HEK293T (cell line): Measurements from ENCODE around the gene SETD2.

ENCODE experiments used
- ARNT ChIP-seq: fragments of 450-650 bp; IDR thresholded peaks from 2 replicates; pipeline ENCODE4 v1.6.1; 2017; ENCODE audit warnings: mild to moderate bottlenecking
- CTBP1 ChIP-seq: fragments of 450-650 bp; IDR thresholded peaks from 2 replicates; pipeline ENCODE4 v1.6.1; 2016; ENCODE audit warnings: borderline replicate concordance
- ELF4 ChIP-seq: fragments of 450-650 bp; IDR thresholded peaks from 2 replicates; pipeline ENCODE4 v1.6.1; 2017; ENCODE audit warnings: antibody characterized with exemption
- FOXA1 ChIP-seq: fragments of 450-650 bp; IDR thresholded peaks from 2 replicates; pipeline ENCODE4 v1.6.1; 2016; ENCODE audit warnings: mild to moderate bottlenecking
- FOXK2 ChIP-seq: fragments of 450-650 bp; IDR thresholded peaks from 2 replicates; pipeline ENCODE4 v1.6.1; 2016; ENCODE audit warnings: mild to moderate bottlenecking
- FOXM1 ChIP-seq: fragments of 450-650 bp; IDR thresholded peaks from 2 replicates; pipeline ENCODE4 v1.6.1; 2017; ENCODE audit warnings: mild to moderate bottlenecking, borderline replicate concordance
- HDGF ChIP-seq: fragments of 450-650 bp; IDR thresholded peaks from 2 replicates; pipeline ENCODE4 v1.6.1; 2017; ENCODE audit warnings: antibody characterized with exemption, borderline replicate concordance
- SP1 ChIP-seq: fragments of 450-650 bp; IDR thresholded peaks from 2 replicates; pipeline ENCODE4 v1.6.1; 2017
- SUZ12 ChIP-seq: fragments of 450-650 bp; IDR thresholded peaks from 2 replicates; pipeline ENCODE4 v1.6.1; 2016; ENCODE audit warnings: mild to moderate bottlenecking
- TARDBP ChIP-seq: fragments of 450-650 bp; IDR thresholded peaks from 2 replicates; pipeline ENCODE4 v1.6.1; 2016
- ZNF384 ChIP-seq: fragments of 450-650 bp; IDR thresholded peaks from 2 replicates; pipeline ENCODE4 v1.6.1; 2016

DNA sequence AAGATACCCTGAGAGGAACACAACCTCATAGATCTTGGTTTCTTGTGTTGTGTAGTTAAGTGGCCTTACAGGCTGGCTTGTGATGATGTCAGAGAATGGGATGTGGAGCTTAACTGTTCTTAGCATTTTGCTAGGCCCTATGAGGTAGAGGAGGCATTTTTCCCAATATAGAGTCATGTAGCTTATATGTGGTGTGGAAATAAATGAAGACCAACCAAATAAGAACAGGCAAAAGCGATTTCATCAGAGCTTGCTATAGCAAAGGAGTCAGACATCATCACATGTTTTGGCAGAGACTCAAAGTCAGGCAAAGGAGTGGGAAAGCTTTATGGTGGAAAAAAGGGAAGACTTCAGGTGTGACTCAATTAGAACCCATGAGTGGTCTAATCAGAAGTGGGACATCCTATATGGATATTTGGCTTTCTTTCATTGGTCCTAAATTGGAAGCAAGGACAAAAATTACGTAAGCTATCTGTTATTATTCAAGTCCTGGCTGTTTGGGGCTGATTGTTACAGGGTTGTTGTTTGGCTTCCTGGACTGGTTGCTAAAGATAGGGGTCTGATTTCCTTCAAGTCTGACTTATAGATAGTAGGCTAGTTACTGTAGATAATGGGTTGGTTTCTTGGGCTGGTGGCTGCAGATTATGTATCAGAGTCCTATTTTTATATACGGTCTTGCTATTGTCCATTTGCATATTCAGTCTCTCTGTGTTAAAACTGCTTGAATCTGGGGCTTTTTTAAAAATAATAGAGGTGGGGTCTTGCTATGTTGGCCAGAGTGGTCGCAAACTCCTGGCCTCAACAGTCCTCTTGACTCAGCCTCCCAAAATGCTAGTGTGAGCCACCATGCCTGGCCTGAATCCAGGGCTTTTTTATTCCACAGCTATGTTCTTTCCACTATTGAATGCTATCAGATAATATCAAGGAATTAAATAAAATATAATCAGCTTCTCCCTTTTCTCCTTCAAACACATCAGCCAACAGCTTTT, 30.3 kb upstream of the SETD2 start:
- TF ChIP-seq CTBP1 (no peak), TARDBP (no peak), SP1 (no peak), FOXA1 (no peak), FOXM1 (no peak), ELF4 (no peak), HDGF (no peak), ARNT (no peak), ZNF384 (no peak), FOXK2 (no peak), SUZ12 (no peak)
